H9 (cell line): ENCODE measurements around the gene GYG2. TPM values are rescaled to one million over a fixed set of nuclear protein-coding genes. Genes with fewer than 3 reads are reported as not detected.
"Not testable (repeated sequence)": the region's sequence is repeated elsewhere in the genome, so short reads cannot be mapped to it uniquely, and the experiment has no call there.

Source experiments
- DNase-seq: peaks from one replicate; pipeline ENCODE4 v3.0.0-alpha.2; 2017
- H2AFZ ChIP-seq: one replicate; pipeline ENCODE4 v1.6.1; 2013; ENCODE audit warnings: mild to moderate bottlenecking, low read length, control low read depth, moderate library complexity
- H2AK5ac ChIP-seq: 2 replicates; pipeline ENCODE4 v1.6.1; 2013; ENCODE audit warnings: low read length, control low read depth, mixed read lengths; ENCODE audit not compliant: insufficient read length
- H2BK120ac ChIP-seq: one replicate; pipeline ENCODE4 v1.6.1; 2013; ENCODE audit warnings: low read depth, mild to moderate bottlenecking, low read length, control low read depth, inconsistent platforms; ENCODE audit not compliant: poor library complexity, severe bottlenecking
- H2BK12ac ChIP-seq: 2 replicates; pipeline ENCODE4 v1.6.1; 2013; ENCODE audit warnings: low read length, control low read depth, mixed read lengths, low read depth; ENCODE audit not compliant: insufficient read length
- H2BK15ac ChIP-seq: 2 replicates; pipeline ENCODE4 v1.6.1; 2013; ENCODE audit warnings: low read depth, low read length, control low read depth
- H2BK20ac ChIP-seq: one replicate; pipeline ENCODE4 v1.6.1; 2013; ENCODE audit warnings: low read depth, mild to moderate bottlenecking, low read length, control low read depth, inconsistent platforms; ENCODE audit not compliant: poor library complexity, severe bottlenecking
- H2BK5ac ChIP-seq: 2 replicates; pipeline ENCODE4 v1.6.1; 2013; ENCODE audit warnings: low read length, control low read depth, mixed read lengths; ENCODE audit not compliant: insufficient read length
- H3K14ac ChIP-seq: 2 replicates; pipeline ENCODE4 v1.6.1; 2013; ENCODE audit warnings: low read length, control low read depth; ENCODE audit not compliant: insufficient read depth
- H3K18ac ChIP-seq: 2 replicates; pipeline ENCODE4 v1.6.1; 2013; ENCODE audit warnings: low read depth, mild to moderate bottlenecking, mixed read lengths, low read length, control low read depth; ENCODE audit not compliant: insufficient read length
- H3K23ac ChIP-seq: 2 replicates; pipeline ENCODE4 v1.6.1; 2013; ENCODE audit warnings: low read length, control low read depth, mixed read lengths, low read depth; ENCODE audit not compliant: insufficient read length
- H3K23me2 ChIP-seq: 2 replicates; pipeline ENCODE4 v1.6.1; 2013; ENCODE audit warnings: low read depth, mild to moderate bottlenecking, mixed read lengths, low read length, control low read depth; ENCODE audit not compliant: insufficient read length, poor library complexity, severe bottlenecking
- H3K27ac ChIP-seq: 2 replicates; pipeline ENCODE4 v1.5.1; 2013; ENCODE audit warnings: low read length, control low read depth, mixed read lengths, low read depth; ENCODE audit not compliant: insufficient read length
- H3K27me3 ChIP-seq: 2 replicates; pipeline ENCODE4 v1.6.1; 2013; ENCODE audit warnings: low read length, control low read depth, inconsistent platforms; ENCODE audit not compliant: insufficient read depth
- H3K4ac ChIP-seq: 2 replicates; pipeline ENCODE4 v1.6.1; 2013; ENCODE audit warnings: low read depth, mild to moderate bottlenecking, control low read depth, inconsistent platforms, low read length, moderate library complexity
- H3K4me1 ChIP-seq: 2 replicates; pipeline ENCODE4 v1.6.1; 2013; ENCODE audit warnings: low read length, control low read depth, inconsistent platforms; ENCODE audit not compliant: insufficient read depth
- H3K4me2 ChIP-seq: 2 replicates; pipeline ENCODE4 v1.6.1; 2013; ENCODE audit warnings: low read length, control low read depth, mixed read lengths; ENCODE audit not compliant: insufficient read length, insufficient read depth
- H3K56ac ChIP-seq: 2 replicates; pipeline ENCODE4 v1.6.1; 2013; ENCODE audit warnings: low read depth, mild to moderate bottlenecking, mixed read lengths, low read length, control low read depth; ENCODE audit not compliant: insufficient read length
- H3K79me1 ChIP-seq: 2 replicates; pipeline ENCODE4 v1.6.1; 2013; ENCODE audit warnings: low read depth, mild to moderate bottlenecking, moderate library complexity, low read length, control low read depth, inconsistent platforms; ENCODE audit not compliant: insufficient read depth, poor library complexity, severe bottlenecking
- H3K79me2 ChIP-seq: 2 replicates; pipeline ENCODE4 v1.6.1; 2013; ENCODE audit warnings: low read length, control low read depth, inconsistent platforms; ENCODE audit not compliant: insufficient read depth
- H3K9ac ChIP-seq: 2 replicates; pipeline ENCODE4 v1.6.1; 2013; ENCODE audit warnings: low read length, control low read depth, mixed read lengths; ENCODE audit not compliant: insufficient read length; ENCODE audit errors: extremely low read depth
- H3K9me3 ChIP-seq: one replicate; pipeline ENCODE4 v1.6.1; 2013; ENCODE audit warnings: low read depth, low read length, inconsistent platforms; ENCODE audit not compliant: control insufficient read depth
- H3T11ph ChIP-seq: one replicate; pipeline ENCODE4 v1.6.1; 2013; ENCODE audit warnings: mild to moderate bottlenecking, low read length, control low read depth, inconsistent platforms
- H4K20me1 ChIP-seq: one replicate; pipeline ENCODE4 v1.6.1; 2013; ENCODE audit not compliant: control insufficient read depth, insufficient read length, insufficient read depth
- H4K5ac ChIP-seq: 2 replicates; pipeline ENCODE4 v1.6.1; 2013; ENCODE audit warnings: low read depth, mild to moderate bottlenecking, mixed read lengths, low read length, control low read depth; ENCODE audit not compliant: insufficient read length
- H4K8ac ChIP-seq: replicated peaks from 2 replicates; pipeline ENCODE4 v1.6.1; 2013; ENCODE audit warnings: low read length, control low read depth, mixed read lengths, low read depth; ENCODE audit not compliant: insufficient read length
- H4K91ac ChIP-seq: 2 replicates; pipeline ENCODE4 v1.6.1; 2013; ENCODE audit warnings: low read depth, mild to moderate bottlenecking, moderate library complexity, mixed read lengths, low read length, control low read depth; ENCODE audit not compliant: insufficient read length
- H3K27ac Mint-ChIP-seq, 3 experiments: 2 replicates in 2 of 3; 3 replicates in 1 of 3; pipeline ENCODE4 v1.8.0; 2020 to 2021; ENCODE audit warnings: mixed read lengths in 3 of 3, mild to moderate bottlenecking in 1 of 3, moderate library complexity in 1 of 3
- H3K27me3 Mint-ChIP-seq: 2 replicates; pipeline ENCODE4 v1.8.0; 2021; ENCODE audit warnings: low read depth, mild to moderate bottlenecking, moderate library complexity, mixed read lengths
- H3K36me3 Mint-ChIP-seq, 3 experiments: 2 replicates in 2 of 3; 3 replicates in 1 of 3; pipeline ENCODE4 v1.8.0; 2020 to 2021; ENCODE audit warnings: low read depth in 3 of 3, mixed read lengths in 3 of 3; ENCODE audit not compliant: insufficient read depth in 1 of 3
- H3K4me1 Mint-ChIP-seq, 2 experiments: 2 replicates each; pipeline ENCODE4 v1.8.0; 2020; ENCODE audit warnings: mixed read lengths in 2 of 2
- H3K4me3 Mint-ChIP-seq, 2 experiments: 2 replicates in 1 of 2; 3 replicates in 1 of 2; pipeline ENCODE4 v1.8.0; 2020 to 2021; ENCODE audit warnings: mild to moderate bottlenecking in 2 of 2, mixed read lengths in 2 of 2, moderate library complexity in 1 of 2
- H3K9me3 Mint-ChIP-seq, 2 experiments: 2 replicates in 1 of 2; 3 replicates in 1 of 2; pipeline ENCODE4 v1.8.0; 2020; ENCODE audit warnings: mild to moderate bottlenecking in 2 of 2, mixed read lengths in 2 of 2, moderate library complexity in 1 of 2
- CTCF ChIP-seq: fragments of 200-600 bp; sonication (generic); conservative IDR thresholded peaks from 3 replicates; pipeline ENCODE4 v1.8.0; 2021; ENCODE audit warnings: antibody characterized with exemption, mild to moderate bottlenecking
- WGBS: extraction: QIAGEN DNeasy Blood & Tissue Kit; methylation state at CpG from one replicate; pipeline ENCODE4 v1.1.7; 2013; ENCODE audit warnings: missing lambda C conversion rate, low lambda C conversion rate, mixed read lengths; ENCODE audit not compliant: insufficient read length; ENCODE audit errors: extremely low coverage; 5-methylcytosine and 5-hydroxymethylcytosine counted together
- total RNA-seq: library from RNA; stranded (reverse); gene quantifications from 2 replicates; pipeline ENCODE4 v1.2.1, GENCODE V29; 2021

Gene GYG2
- total RNA-seq, 1 experiment from 2014 or later: 95.9 TPM

DNA sequence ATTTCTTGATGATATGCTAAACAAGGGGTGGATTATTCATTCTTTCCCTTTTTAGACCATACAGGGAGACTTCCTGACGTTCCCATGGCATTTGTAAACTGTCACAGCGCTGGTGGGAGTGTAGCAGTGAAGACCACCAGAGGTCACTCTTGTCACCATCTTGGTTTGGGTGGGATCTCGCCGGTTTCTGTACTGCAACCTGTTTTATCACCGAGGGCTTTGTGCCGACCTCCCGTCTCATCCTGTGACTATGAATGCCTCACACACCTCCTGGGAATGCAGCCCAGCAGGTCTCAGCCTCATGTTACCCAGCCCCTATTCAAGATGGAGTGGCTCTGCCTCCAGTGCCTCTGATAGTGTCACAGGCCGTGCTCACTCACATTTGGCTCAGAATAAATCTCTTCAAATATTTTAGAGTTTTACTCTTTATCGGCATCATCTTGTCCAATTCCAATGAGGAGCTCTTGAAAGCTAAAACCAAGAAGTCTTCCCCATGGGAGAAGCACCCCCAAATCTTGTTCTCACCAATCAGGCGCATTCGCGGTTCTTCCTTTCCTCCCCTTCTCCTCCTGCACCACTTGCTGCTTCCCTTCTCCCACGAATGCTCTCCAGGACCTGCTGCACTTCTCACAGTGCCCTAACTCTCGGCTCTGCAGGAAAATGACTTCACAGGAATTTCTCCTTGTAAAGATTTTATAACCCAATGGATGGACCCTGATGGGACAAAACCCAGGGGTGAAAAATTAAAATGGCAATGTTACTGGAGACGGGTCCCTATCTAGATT is 61.2 kb downstream of the GYG2 start:
- H3K4ac ChIP-seq, H4K20me1 ChIP-seq, H2AFZ ChIP-seq, H3K4me2 ChIP-seq, H4K91ac ChIP-seq, H3T11ph ChIP-seq, H3K27me3 ChIP-seq, H3K79me1 ChIP-seq, H2BK120ac ChIP-seq, H3K23me2 ChIP-seq, H3K27me3 Mint-ChIP-seq, H3K56ac ChIP-seq, H4K8ac ChIP-seq, H3K9me3 Mint-ChIP-seq, H2BK5ac ChIP-seq, H2BK15ac ChIP-seq, H3K9me3 ChIP-seq, H3K79me2 ChIP-seq, H3K23ac ChIP-seq, H3K4me1 ChIP-seq, H3K9ac ChIP-seq: not testable (repeated sequence)
- peak overlapping the region; percentile 100 for H2BK12ac ChIP-seq
- Mint-ChIP-seq H3K4me1 (peaks cover 47 to 50% of the 10 kb centered on the region in 2 experiments), H3K4me3 (peak overlapping the region in 1 of 2 experiments; percentile 32; a peak in 2 of 5 replicates), H3K36me3 (peaks cover 6 to 17% (median 15%) of the 10 kb centered on the region in 3 experiments; a peak in 6 of 7 replicates), H3K27ac (peak overlapping the region; percentile 31 to 89 (median 73); a peak in 6 of 7 replicates)
- peak overlapping the region; percentile 79; the same call in 1 of the 2 replicates for H3K14ac ChIP-seq
- peak overlapping the region; percentile 62 for H2AK5ac ChIP-seq
- H2BK20ac ChIP-seq: peak overlapping the region; percentile 76
- TF ChIP-seq CTCF: peak; percentile 74
- H4K5ac ChIP-seq: peak overlapping the region; percentile 65
- peak overlapping the region; percentile 36 for H3K27ac ChIP-seq
- peak overlapping the region; percentile 88 for H3K18ac ChIP-seq
- WGBS: no CpG with 5 or more reads among the region's 15 CpGs
- DNase-seq: peak; percentile 87

DNA sequence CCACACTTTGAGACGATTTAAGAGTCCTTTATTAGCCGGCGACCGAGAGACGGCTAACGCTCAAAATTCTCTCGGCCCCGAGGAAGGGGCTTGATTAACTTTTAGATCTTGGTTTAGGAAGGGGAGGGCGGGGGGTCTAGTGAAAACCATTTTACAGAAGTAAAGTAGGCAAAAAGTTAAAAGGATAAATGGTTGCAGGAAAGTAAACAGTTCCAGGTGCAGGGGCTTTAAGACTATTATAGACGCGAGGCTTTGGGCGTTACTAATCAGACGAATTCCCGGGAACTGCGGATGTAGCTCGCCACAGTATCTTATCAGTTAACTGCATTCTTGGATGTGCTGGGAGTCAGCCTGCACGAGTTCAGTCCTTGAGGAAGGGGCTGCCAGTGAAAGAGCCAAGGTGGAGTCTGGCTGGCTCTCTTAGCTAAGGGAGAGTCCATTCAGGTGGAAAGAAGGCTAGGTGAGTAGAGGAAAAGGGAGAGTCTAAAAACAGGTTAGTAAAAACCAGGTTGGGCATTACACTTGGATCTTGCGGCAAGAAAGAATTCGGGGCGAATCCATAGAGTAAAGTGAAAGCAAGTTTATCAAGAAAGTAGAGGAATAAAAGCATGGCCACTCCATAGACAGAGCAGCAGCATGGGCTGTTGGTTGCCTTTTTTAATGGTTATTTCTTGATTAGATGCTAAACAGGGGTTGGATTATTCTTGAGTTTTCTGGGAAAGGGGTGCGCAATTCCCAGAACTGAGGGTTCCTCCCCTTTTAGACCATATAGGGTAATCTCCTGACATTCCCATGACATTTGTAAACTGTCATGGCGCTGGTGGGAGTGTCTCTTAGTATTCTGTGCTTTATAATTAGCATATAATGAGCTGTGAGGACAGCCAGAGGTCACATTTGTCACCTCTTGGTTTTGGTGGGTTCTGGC is 62.1 kb downstream of the GYG2 start:
- not testable (repeated sequence) for H2BK120ac ChIP-seq, H3K23ac ChIP-seq, H3K23me2 ChIP-seq, H3K14ac ChIP-seq, H3K4me3 Mint-ChIP-seq, DNase-seq, H2AK5ac ChIP-seq, H4K5ac ChIP-seq, H3K4me2 ChIP-seq, H3T11ph ChIP-seq, H2BK15ac ChIP-seq, H3K27me3 Mint-ChIP-seq, H3K9me3 Mint-ChIP-seq, H2BK20ac ChIP-seq, H4K8ac ChIP-seq, H3K56ac ChIP-seq, H3K18ac ChIP-seq, H4K20me1 ChIP-seq, H3K9ac ChIP-seq, H3K27ac ChIP-seq, H2BK5ac ChIP-seq, H4K91ac ChIP-seq, H3K79me2 ChIP-seq, H3K9me3 ChIP-seq, H3K4ac ChIP-seq, H2BK12ac ChIP-seq, H3K79me1 ChIP-seq, H2AFZ ChIP-seq, H3K27me3 ChIP-seq
- WGBS: no CpG with 5 or more reads among the region's 22 CpGs
- peaks cover 12% of the 10 kb centered on the region for H3K4me1 ChIP-seq
- Mint-ChIP-seq H3K4me1 (peaks cover 50 to 53% of the 10 kb centered on the region in 2 experiments), H3K36me3 (peaks cover 6 to 17% (median 15%) of the 10 kb centered on the region in 3 experiments; a peak in 6 of 7 replicates), H3K27ac (peak overlapping the region; percentile 31 to 96 (median 73); a peak in 4 of 7 replicates)
